HL-60/S4 treated with retinoic acid at 250 ng/mL for 4 days and 3 days (cell line): ENCODE measurements around the gene AKIP1.
"Not testable (repeated sequence)": the region's sequence is repeated elsewhere in the genome, so short reads cannot be mapped to it uniquely, and the experiment has no call there.

ENCODE experiments used
- in situ Hi-C: fragments of 300-500 bp; cut with MboI; formaldehyde crosslinking; loops from 2 replicates; pipeline ENCODE4 v1.7.0; 2022; ENCODE audit warnings: low sequenced_read_pairs

AKIP1 gene

GRCh38 chr11:8911029-8911823, at the start of gene AKIP1:
Gene AKIP1, plus strand, starts transcription at chr11:8911189. Its CDS starts 261 bp downstream, at chr11:8911450.
- in situ Hi-C loops: no loop called here

DNA sequence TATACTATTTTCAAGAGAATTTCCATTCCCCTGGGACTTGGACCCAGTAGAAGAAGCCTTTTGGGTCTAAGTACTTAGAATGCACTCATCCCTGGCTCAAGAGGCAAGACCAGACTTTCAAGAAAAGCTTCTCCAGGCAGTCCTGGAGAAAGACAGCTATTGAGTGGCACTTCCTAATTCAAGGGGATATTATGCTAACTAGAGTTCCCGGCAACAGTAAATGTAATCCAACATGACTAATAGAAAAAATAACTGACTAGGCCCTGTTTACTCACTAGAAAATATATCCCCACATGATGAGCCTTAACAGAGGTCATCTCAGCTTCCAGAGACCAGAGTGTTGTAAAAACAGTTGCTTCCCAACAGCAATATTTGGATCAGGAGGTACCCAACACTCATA, 47.2 kb upstream of the AKIP1 start:
- in situ Hi-C loops: no loop called here

GRCh38 chr11:8865304-8865703, 45.7 kb upstream of the AKIP1 start:
- in situ Hi-C loops: no loop called here

- in situ Hi-C loops: no loop called here
Measured at GRCh38 chr11:8867035-8867434, 44.0 kb upstream of the AKIP1 start.

GRCh38 chr11:8867931-8868631, 42.9 kb upstream of the AKIP1 start:
- in situ Hi-C loops: no loop called here

GRCh38 chr11:8870411-8871170, 40.4 kb upstream of the AKIP1 start:
- in situ Hi-C loops: no loop called here

GRCh38 chr11:8871171-8871775, 39.7 kb upstream of the AKIP1 start:
- in situ Hi-C loops: no loop called here

DNA sequence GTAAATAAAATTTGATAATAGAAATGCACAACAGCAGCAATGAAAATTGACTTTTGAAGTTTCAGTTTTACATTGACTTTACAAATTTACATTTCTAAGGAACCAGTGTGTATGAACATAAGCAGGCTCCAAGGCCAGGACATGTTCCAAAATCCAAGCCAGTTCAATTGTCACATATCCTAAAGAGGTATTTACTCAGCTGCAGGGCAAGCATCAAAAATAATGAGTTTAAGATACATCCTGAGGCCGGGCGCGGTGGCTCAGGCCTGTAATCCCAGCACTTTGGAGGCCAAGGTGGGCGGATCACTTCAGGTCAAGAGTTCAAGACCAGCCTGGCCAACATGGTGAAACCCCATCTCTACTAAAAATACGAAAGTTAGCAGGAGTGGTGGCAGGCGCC, 39.0 kb upstream of the AKIP1 start:
- in situ Hi-C loops: no loop called here

DNA sequence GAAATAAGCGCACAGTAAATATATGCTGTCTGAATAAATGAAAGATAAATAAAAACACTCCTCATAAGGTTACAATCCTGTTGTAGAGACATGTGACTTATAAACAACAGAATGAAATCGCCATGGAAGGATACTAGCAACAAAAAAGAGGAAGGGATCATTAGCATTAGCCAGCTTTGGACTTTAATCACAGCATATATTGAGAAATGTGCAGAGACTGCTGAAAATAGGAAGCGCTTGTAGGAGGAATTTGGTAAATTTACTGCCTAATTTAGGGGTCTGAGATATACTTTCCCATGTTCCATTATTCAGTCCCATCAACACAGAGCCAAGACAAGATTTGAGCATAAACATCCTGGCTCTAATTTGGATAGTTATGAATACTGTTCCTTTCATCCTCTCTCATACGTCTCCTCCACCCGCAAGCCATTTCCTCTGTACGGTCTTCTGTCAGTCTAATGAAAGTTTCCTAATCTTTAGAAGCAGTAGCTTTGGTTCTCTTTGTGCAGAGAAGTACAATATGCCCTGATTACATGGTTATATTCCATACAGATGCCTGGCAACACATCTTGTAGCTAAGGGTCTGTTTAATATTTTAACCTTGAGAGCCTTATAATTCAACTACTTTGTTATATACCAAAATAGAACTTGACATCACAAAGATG, 37.1 kb upstream of the AKIP1 start:
- in situ Hi-C loops: no loop called here

DNA sequence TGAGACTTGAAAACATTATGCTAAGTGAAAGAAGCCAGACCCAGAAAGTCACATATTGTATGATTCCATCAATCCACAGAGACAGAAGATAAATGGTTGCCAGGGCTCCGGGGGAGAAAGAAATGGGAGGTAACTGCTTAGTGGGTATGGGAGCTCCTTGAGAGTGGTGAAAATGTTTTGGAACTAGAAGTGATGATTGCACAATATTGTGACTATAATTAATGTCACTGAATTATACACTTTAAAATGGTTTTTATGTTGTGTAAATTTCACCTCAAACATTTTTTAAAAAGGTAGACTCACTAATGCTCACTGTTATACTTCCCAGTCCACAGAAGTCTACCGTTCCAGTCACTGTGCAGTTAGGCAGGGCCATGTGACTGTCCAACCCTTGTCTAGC, 32.2 kb upstream of the AKIP1 start:
- in situ Hi-C loops: no loop called here

GRCh38 chr11:8881585-8881984, 29.4 kb upstream of the AKIP1 start:
- in situ Hi-C loops: not testable (repeated sequence)

DNA sequence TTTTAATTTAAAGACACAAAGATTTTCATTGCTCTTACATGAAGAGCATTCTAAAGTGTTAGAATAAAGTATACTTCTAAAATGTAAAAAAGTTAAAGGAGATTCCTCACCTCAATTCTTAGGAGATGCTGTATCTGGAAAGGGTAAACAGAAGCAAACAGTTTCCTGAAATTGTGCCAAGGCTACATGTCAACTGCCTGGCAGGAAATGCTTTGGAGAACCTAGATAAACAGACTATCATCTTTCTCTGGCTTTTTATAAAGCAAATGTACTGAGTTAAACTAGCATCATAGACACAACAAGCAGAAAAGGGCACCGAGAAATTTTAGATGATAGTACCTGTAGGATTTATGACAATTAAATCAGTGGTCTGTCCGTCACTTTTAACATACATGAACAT, 24.7 kb upstream of the AKIP1 start:
- in situ Hi-C loops: no loop called here

DNA sequence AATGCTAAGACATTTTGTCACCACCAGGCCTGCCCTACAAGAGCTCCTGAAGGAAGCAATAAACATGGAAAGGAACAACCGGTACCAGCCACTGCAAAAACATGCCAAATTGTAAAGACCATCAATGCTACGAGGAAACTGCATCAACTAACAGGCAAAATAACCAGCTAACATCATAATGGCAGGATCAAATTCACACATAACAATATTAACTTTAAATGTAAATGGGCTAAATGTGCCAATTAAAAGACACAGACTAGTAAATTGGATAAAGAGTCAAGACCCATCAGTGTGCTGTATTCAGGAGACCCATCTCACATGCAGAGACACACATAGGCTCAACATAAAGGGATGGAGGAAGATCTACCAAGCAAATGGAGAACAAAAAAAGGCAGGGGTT, 19.8 kb upstream of the AKIP1 start:
- in situ Hi-C loops: not testable (repeated sequence)

GRCh38 chr11:8899119-8899753, 11.8 kb upstream of the AKIP1 start:
- in situ Hi-C loops: no loop called here

- in situ Hi-C loops: no loop called here
Measured at GRCh38 chr11:8905528-8906165, 5.3 kb upstream of the AKIP1 start.

DNA sequence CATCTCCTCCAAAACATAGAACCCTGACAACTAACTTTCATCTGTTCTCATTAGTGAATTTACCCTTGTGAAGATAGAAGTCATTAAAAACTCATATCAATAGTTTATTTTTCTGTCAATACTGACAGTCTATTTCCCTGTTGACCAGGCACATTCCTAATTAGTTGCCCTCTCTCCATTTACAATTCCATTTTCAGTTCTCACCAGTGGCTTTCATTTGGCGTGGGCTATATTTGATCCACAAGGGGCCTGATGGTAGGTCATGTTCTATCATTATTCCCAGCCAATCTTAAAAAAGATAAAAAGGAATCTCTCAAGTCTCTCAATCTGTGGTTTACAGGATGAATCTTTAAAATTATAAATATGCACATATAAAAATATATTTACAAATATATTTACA, 3.9 kb upstream of the AKIP1 start:
- in situ Hi-C loops: no loop called here

DNA sequence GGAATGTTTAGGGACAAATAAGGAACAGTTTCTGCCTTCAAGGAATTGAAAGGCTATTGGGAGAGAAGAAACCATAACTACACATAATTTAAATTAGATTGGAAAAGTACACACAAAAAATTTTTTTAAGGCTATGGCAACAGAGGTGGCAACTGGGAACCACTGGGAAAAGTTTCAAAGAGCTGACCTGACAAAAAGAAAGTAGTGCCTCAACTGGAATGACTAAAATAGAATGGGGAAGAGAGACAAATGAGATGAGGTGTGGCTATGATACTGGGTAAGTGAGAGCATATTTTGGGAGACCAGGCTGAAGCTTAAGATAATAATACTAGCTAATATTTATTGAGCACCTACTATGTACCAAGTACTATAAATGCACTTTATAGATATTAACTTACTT, 2.9 kb upstream of the AKIP1 start:
- in situ Hi-C loops: no loop called here

GRCh38 chr11:8910649-8911026, 351 bp upstream of the AKIP1 start:
- in situ Hi-C loops: no loop called here

GRCh38 chr11:8913961-8914660, 3.1 kb downstream of the AKIP1 start:
- in situ Hi-C loops: no loop called here
